HG03025 (cell line): ENCODE measurements around the gene ASCC3.
"Not testable (repeated sequence)": the region's sequence is repeated elsewhere in the genome, so short reads cannot be mapped to it uniquely, and the experiment has no call there.

ENCODE experiments used
- ATAC-seq: cut with Tn5 transposase; IDR thresholded peaks from one replicate; pipeline ENCODE4 v1.9.1; 2021; ENCODE audit warnings: mild to moderate bottlenecking, moderate library complexity; ENCODE audit not compliant: unreplicated experiment, low FRiP score

The ASCC3 gene

DNA sequence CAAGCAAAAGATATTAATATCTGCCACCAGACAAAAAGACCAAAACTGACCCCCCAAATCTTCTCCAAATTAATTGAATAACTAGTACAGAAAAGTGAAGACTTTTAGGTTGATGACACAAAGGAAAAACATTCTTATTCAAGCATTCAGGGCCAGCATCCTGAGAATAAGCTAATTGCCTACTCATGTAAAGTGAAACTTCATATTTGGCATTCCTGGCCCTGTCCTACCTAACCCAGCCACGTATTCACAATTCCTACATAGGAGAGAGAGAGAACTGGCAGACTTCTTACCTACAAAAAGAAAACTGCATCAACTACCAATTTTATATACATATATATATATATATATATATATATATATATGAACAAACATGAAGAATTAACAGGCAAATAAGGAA lies 4.9 kb upstream of the ASCC3 start:
- ATAC-seq: no peak

DNA sequence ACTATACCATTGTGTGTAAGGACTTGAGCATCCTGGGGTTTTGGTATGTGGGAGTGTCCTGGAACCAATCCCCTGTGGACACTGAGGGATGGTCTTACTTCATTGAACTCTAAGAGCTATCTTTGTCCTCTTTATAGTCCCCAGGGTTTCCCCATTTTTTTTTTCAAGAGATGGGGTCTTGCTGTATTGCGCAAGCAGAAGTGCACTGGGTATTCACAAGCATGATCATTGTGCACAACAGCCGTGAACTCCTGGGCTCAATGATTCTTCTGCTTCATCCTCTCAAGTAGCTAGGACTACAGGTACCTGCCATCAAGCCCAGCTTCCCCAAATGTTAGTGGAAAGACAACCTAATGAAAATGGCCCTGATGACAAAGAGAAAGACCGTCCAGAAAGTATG lies 2.2 kb upstream of the ASCC3 start:
- no peak for ATAC-seq

DNA sequence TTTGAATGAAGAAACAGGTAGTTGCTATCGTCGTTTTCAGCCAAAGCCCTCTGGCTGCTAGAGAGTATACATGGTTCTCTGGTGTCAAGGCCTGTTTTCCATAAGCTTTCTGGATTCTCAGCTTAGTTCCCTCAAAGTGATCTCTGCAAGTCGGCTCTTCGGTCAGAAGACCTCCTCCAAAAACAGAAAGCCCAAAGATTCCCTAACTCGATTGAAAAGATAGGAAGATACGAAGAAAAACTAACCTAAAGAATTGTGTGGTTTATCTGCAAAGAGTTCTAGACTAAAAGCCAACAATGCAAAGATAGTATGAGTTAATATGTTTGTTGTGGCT lies 545 bp upstream of the ASCC3 start:
- ATAC-seq: peak; percentile 9

DNA sequence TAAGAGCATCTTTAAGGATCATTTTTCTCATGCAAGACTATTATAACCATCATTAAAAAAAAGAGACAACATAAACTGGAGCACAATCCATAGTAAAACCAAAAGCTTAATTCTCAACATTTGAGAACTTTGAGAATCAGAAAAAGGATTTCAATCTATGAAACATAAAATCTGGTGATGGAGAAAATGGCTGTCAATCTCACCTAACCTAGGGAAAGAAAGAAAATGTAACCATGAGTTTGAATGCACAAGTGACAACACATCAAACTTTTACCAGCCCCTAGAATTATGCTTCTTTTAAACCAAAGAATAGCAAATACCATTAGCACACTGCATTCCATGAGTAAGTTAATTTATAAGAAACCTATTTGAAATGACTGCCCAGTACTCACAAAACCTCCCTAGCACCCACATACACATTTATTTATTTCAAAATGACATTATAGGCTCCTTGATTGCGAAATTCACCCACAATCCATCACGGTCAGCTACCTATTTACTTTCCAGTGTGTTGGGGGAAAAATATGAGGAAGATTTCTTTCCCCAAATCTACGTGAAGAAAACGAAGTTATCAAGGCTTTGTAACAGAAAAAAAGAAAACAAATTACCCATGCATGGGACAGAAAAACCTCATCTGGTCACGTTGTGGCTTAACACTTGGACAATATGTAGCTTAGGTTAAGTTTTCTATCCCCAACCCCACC lies 828 bp downstream of the ASCC3 start:
- ATAC-seq: no peak

DNA sequence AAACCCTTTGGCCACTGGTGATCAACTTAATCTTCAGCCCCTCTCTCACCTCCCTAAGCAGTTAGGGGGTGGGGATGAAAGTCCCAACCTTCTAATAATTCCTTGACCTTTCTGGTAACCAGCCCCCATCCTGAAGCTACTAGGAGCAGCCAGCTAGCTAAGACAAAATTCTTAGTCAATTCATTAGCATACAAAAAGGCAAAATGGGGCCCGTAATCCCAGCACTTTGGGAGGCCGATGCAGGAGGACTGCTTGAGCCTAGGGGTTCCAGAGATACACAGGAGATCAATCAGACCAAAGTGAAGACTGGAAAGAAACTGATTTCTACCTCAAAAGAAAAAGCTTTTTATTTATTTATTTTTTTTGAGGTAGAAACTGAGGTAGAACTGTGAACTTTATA lies 1.8 kb downstream of the ASCC3 start:
- ATAC-seq: no peak

DNA sequence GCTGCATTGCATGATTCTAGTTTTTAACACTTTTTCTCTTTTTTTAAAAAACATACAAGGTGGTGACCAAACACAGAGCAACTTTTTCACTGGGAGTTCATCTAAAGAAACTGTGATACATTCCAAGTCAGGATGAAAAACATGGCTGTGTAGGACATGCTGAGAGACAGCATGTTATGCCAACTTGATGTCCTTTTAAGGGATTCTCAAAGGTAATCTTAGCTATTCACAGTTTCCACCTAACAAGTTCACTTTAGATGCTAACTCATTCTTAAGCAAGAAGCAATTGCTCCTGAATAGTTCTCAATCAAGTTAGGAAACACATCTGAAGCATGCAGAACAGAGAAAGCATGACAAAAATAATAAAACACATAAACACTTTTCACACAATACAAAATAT lies 3.3 kb downstream of the ASCC3 start:
- ATAC-seq: no peak

DNA sequence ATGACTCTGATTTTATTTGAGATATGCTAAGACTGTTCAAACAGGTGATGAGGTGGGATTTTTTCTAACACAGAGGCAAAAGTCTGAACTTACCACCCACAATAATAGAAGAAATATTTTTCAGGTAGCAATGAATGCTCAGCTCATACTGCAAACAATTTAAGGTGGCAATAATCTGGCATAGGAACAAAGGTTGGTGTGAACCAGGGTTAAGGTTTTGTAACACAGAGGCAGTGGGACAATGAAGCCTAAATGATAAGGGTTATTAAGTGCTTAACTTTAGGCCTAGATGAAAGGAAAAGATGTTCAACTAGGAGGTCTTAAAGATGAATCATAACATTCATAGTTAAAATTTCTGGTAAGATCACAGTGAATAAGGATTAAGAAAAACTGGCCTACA lies 4.9 kb downstream of the ASCC3 start:
- no peak for ATAC-seq

DNA sequence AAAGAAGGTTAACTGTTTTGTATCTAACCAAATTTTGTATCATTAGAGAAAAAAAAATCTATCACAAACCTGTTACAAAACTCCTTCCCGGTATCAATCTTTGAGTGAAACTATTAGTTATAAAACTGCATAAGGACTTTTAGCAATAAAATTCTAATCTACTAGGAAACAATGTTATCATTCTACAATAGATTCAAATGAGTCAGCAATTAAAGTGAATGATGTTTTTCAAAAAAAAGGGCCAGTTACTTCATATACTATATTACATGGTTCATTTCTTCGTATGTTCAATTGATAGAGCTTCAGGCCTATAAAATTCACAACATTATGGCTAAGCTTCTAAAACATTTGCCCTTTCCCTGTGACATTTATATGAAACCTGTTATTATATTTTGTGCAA lies 15.6 kb downstream of the ASCC3 start:
- ATAC-seq: no peak

DNA sequence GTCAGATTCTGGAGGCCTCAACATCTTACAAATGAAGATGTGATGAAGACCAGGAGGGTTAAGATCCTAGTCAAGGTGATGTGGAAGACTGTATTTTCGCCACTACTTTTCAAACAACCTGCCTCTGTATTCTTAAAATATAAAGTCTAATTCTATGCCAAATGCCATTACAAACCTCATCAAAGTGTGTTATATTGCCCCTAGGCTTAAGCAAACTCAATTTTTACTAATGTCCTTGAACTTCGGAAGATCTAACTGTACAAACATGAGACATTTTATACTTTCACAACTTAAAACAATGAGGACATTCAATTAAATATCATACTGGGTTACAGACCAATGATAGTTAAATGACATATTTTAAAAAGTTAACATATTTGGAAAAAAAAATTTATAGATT lies 19.1 kb downstream of the ASCC3 start:
- no peak for ATAC-seq

DNA sequence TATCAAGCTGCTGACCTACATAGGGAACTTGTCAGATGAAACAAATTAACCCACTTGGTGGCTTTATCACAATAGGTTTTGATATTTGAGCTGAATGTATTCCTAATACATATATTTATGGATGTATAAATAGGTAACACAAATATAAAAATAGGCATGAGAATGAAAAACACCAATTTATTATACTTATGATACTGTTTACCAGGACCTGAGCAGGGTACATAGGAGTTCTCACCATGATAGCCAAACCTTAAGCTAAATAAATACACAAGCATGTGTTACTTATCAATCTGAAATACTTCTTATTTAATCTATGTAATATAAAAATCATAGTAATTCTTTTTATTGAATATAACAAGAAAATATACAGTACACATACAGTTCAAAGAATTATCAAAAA lies 25.0 kb downstream of the ASCC3 start:
- ATAC-seq: no peak

DNA sequence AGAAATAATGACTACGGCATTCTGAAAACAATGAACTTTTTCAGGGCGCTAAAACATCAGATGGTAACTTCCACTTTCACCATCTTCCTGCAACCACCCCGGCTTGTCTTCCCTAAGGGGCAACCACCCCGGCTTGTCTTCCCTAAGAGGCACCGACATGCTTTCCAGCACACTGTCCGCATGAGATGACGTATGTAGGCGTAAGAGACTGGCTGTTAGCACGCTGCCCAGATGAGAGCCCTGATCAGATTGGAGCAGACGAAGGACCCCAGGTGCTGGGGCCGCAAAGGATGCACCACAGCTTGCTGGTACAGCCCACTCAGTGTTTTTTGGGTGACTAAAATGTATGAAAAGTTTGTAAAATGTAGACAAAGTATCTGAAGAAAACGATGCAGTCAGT lies 29.3 kb downstream of the ASCC3 start:
- no peak for ATAC-seq

DNA sequence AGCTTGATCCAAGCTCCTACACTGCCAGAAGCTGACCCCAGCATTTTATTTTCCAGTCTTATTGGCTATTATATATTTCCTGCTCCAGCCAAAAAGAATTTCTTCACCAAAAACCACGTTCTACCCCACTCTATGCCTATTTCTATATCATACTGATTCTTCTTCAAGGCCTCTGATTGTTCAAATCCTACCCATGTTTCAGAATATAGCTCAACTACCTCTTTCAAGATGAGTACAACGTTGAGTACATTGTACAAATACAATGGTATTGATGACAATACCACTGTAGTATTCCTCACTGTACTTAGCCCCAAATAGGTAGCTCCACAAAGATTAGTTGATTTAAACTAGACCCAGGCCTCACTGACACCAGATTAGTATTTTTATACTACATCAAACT lies 31.0 kb downstream of the ASCC3 start:
- no peak for ATAC-seq

DNA sequence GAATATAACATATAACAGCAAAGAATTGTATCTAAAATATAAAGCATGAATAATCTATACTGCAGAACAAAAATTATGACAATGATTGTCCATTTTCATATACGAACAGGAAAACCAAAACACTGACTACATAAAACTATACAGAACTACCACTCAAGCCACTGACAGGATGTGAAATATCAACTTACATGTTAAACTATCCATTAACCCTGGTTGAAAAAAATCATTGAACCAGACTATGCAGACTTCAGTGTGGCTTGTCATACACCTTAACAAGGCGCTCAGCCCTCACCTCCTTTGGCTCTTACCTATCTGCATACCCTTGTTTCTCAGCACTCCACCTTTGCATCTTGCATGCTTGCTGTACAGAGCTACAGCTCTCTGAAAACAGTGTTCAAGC lies 34.9 kb downstream of the ASCC3 start:
- ATAC-seq: no peak

DNA sequence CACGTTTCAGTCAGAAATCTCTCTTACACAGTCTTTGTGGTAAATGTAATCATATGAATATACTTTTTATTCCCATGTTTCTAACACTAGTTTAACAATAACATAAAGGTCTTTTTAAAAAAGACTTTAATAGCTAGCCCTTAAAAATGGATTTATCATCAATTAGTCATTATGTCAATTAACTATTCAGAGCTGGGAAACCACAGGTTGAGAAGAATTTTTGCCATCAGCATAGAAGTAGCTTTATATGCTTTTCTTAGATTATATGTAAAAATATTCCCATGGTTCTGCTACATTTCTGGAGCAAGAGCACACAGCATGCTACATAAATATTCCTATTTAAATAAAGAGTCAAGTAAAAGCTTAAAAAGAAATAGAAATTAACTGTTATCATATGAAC lies 35.5 kb downstream of the ASCC3 start:
- ATAC-seq: no peak

DNA sequence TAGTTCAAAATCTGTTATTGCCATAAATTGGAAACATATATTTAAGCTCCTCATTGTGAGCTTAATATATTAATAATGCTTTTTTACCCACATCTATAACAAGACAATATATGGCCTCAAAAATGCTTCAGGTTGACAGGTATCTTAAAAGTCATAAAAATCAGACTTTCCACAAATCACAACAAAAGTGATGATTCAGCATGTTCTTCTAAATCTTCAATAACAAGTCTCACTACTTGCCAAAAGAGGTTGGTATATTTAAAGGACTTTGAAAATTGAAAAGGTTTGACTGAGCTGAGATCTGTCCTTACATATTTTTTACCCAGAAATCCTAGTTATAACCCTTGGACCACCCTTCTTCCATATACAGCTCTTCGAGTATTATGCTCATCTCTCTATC lies 41.7 kb downstream of the ASCC3 start:
- no peak for ATAC-seq

DNA sequence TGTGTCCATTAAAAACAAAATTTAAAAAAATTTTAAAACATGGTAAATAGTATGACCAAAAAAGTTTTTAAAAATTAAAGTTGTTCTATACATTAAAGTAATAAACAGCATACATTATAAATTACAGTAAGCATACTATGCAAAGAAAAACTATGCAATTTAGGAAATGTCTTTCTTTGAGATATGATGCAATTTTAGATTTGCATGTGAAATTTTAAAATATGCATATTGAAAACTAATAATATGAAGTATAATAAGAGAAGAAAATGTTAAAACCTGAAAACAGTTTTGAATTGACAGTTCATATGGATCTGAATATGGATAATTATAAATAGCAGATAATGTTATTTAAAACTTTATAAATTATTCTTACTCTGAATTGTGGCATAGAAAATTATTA lies 43.1 kb downstream of the ASCC3 start:
- ATAC-seq: no peak

DNA sequence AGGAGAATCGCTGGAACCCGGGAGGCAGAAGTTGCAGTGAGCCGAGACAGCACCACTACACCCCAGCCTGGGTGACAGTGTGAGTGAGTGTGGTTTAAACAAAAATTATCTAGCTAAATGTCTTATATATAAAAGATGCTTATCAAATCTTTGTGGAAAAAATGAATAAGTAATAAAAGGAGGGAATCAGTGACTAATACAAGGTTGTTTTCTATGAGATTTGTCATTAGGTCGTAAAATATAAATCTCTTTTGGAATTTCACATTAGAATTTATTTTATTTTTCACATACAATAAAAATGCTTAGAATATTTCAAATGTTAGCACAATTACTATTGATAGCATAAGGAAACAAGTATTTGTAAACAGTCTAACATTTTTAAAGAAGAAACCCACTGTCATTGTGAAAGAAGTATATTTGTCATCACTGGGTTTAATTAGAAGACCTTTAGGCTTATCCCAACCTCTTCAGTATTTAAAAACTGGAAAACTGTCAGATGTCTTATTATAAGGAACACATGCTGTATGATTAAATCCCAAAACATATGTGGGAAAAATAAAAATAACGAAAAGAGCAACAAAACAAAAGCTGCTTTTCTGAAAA lies 47.1 kb downstream of the ASCC3 start:
- ATAC-seq: no peak

DNA sequence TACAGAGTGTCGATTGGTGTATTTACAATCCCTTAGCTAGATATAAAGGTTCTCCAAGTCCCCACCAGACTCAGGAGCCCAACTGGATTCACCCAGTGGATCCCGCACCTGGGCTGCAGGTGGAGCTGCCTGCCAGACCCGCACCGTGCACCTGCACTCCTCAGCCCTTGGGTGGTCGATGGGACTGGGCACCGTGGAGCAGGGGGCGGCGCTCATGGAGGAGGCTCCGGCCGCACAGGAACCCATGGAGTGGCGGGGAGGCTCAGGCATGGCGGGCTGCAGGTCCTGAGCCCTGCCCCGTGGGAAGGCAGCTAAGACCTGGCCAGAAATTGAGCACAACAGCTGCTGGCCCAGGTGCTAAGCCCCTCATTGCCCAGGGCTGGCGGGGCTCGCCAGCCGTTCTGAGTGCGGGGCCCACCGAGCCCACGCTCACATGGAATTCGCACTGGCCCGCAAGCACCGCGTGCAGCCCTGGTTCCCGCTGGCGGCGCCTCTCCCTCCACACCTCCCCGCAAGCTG lies 52.0 kb downstream of the ASCC3 start:
- not testable (repeated sequence) for ATAC-seq

DNA sequence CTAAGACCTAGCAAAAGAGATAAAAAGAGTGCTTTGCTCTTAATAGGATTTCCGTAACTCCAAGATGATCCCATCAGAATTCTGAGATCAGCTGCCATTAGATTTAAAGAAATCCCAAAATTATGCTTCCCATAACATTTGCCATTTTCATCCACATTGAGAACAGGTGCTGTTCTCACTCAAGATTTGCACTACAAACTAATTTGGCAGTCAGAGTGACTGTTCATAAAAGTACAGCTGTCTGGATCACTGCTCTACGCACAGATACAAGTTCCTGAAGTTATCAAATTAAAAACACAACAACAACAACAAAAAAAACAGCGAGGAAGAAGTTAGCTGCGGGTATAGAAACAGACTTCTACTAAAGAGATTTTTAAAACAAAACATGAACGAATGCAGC lies 58.1 kb downstream of the ASCC3 start:
- ATAC-seq: no peak

DNA sequence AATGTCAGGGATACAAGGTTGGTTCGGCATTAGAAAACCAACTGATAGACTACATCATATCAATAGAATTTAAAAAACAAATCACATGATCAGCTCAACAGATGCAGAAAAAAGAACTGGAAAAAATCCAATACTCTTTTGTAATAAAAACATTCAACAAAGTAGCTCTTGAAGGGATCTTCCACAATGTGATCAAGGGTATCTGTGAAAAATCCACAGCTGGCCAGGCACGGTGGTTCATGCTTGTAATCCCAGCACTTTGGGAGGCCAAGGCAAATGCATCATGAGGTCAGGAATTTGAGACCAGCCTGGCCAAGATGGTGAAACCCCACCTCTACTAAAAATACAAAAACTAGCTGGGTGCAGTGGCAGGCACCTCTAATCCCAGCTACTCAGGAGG lies 63.1 kb downstream of the ASCC3 start:
- ATAC-seq: no peak

DNA sequence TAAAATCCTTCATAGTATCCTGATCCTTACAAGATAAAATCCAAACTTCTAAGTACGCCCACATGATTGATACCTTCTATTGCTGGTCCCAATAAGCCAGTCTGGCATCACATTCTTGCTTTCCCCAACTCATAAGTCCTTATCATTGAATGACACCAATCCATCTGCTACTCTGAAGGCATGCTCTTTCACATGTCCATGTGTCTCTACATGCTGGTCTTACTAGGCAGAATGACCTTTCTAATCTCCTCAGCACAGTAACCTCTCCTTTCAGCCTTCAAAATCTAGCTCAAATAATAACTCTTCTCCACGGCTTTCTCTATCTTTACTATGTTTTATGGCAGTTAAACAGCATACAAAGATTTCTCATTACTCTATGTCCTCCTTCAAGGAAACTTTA lies 71.1 kb downstream of the ASCC3 start:
- ATAC-seq: no peak

DNA sequence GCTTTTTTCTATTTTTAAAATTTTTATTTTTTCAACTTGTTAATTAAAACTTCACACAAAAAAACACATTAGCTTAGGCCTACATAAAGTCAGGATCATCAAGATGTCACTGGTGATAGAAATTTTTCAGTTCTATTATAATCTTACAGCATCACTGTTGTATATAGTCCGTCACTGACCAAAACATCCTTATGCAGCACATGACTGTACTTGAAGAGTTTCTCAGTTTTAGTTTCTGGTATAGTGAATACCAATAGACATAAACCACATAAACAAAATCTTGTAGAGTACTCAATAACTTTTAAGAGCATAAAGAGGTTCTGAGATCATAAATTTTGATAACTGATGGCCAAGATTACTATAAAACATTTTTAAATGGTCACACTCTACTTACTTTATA lies 71.8 kb downstream of the ASCC3 start:
- ATAC-seq: peak; percentile 49
